Nephron progenitor cell (in vitro differentiated cells): ENCODE data around the gene TRIM6.

ENCODE experiments used
- DNase-seq: peaks from one replicate; pipeline ENCODE4 v3.0.0; 2021
- H3K27ac Mint-ChIP-seq: 2 replicates; pipeline ENCODE4 v1.8.0; 2021; ENCODE audit warnings: mild to moderate bottlenecking, moderate library complexity, mixed read lengths
- H3K27me3 Mint-ChIP-seq: 2 replicates; pipeline ENCODE4 v1.8.0; 2021; ENCODE audit warnings: mild to moderate bottlenecking, low read depth, mixed read lengths; ENCODE audit not compliant: poor library complexity
- H3K36me3 Mint-ChIP-seq: 2 replicates; pipeline ENCODE4 v1.8.0; 2021; ENCODE audit warnings: low read depth, mixed read lengths
- H3K4me1 Mint-ChIP-seq: 2 replicates; pipeline ENCODE4 v1.8.0; 2021; ENCODE audit warnings: mixed read lengths
- H3K4me3 Mint-ChIP-seq: 2 replicates; pipeline ENCODE4 v1.8.0; 2021; ENCODE audit warnings: mild to moderate bottlenecking, moderate library complexity, mixed read lengths
- H3K9me3 Mint-ChIP-seq: 2 replicates; pipeline ENCODE4 v1.8.0; 2021; ENCODE audit warnings: mild to moderate bottlenecking, moderate library complexity, mixed read lengths
- CTCF ChIP-seq: fragments of 200-600 bp; sonication (generic); IDR thresholded peaks from 2 replicates; pipeline ENCODE4 v1.5.0; 2021; ENCODE audit warnings: antibody characterized with exemption

The TRIM6 gene

DNA sequence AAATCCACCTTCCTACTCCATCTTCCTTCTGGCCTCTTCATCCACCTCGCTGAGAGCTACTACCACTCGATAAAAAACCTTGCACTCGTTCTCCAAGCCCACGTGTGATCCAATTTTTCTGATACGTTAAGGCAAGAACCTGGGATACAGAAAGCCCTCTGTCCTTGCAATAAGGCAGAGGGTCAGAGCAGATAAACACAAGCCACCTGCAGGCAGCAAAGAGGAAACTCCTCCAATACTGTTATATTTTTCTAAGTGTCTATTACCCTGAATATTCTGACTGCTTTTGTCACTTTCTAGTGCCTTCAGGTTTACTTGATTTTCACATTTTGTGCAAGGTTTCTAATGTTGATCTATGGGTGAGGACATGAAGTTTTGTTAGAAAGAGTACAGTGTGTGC, 61.9 kb downstream of the TRIM6 start:
- TF ChIP-seq CTCF = no peak
- DNase-seq = no peak
- Mint-ChIP-seq H3K9me3 (peaks cover 23% of the 10 kb centered on the region), H3K4me1 (peaks cover 13% of the 10 kb centered on the region), H3K27me3 (no peaks in the 10 kb centered on the region), H3K27ac (peak overlapping the region; percentile 39), H3K36me3 (peaks cover 27% of the 10 kb centered on the region), H3K4me3 (no peak overlapping the region)
